ENCODE measurements around the gene SIRT1. TPM values are rescaled to one million over a fixed set of nuclear protein-coding genes. Genes with fewer than 3 reads are reported as not detected.

Gene SIRT1
- 12.2 and 12.3 TPM in 2 replicates for total RNA-seq

DNA sequence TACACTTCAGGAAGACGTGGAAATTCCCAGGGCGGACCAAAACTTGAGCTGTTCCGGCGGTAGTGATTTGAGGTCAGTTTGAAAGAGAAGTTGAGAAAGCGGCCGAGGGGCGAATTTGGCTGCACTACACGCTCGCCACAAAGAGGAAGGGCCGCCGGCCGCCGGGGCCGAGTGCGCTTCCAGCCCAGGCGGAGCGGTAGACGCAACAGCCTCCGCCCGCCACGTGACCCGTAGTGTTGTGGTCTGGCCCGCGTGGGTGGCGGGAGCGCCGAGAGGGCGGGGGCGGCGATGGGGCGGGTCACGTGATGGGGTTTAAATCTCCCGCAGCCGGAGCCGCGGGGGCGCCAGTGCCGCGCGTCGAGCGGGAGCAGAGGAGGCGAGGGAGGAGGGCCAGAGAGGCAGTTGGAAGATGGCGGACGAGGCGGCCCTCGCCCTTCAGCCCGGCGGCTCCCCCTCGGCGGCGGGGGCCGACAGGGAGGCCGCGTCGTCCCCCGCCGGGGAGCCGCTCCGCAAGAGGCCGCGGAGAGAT lies at the start of gene SIRT1:
SIRT1 (plus strand) TSS at position 344 of the 529 bp plus-strand sequence; CDS start at position 410, 66 bp downstream.

DNA sequence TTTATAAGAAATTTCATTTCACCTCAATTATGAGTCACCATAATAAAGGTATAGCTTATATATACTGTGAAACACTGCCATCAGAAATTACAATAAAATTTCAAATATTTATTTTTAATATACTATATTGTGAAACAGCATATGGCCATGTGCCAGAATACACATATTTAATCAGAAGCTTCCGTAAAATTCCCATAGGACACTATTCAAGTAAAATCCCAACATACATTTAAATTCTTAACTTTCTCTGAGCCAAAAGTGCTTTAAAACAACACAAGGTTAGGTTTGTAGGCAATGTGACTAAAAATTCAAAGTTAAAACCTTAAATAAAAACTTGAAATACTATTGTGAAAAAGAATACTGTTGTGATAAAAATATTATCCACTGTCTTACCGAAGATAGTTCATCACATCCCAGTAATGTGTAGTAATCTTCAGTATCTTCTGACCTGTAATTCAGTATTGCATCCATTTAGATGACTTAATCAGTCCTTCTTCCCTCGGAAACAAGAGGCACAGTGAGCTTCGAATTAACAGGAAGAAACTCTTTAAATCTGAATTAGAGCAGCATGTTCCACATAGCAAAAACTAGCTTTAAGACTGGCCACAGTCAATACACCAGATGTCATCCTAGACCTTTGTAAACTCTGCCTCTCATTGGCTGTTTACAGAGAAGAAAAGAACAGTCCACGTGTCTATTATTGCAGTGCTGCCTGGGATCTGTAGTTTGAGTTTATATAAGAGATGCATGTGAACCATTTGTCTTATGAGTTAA lies 46.7 kb upstream of the SIRT1 start, which contains the start of gene DNAJC12:
DNAJC12 (minus strand) TSS at position 648 of the 774 bp plus-strand sequence; CDS start at position 471, 177 bp downstream.

Other genes with a start within 250 kb of the SIRT1 start
- 0.13 TPM in 1 of 2 replicates, not detected in the other for gene CTNNA3, start 188.5 kb upstream of the SIRT1 start, total RNA-seq
- gene DNAJC12, start 46.5 kb upstream of the SIRT1 start, total RNA-seq, result 1.6 and 2.5 TPM in 2 replicates
- 95.1 and 134 TPM in 2 replicates for gene HERC4, start 190.6 kb downstream of the SIRT1 start, total RNA-seq
- gene MYPN, start 224.8 kb downstream of the SIRT1 start, total RNA-seq, result 0.06 and 0.26 TPM in 2 replicates